ENCODE results near the gene GPR137.

Gene GPR137

DNA sequence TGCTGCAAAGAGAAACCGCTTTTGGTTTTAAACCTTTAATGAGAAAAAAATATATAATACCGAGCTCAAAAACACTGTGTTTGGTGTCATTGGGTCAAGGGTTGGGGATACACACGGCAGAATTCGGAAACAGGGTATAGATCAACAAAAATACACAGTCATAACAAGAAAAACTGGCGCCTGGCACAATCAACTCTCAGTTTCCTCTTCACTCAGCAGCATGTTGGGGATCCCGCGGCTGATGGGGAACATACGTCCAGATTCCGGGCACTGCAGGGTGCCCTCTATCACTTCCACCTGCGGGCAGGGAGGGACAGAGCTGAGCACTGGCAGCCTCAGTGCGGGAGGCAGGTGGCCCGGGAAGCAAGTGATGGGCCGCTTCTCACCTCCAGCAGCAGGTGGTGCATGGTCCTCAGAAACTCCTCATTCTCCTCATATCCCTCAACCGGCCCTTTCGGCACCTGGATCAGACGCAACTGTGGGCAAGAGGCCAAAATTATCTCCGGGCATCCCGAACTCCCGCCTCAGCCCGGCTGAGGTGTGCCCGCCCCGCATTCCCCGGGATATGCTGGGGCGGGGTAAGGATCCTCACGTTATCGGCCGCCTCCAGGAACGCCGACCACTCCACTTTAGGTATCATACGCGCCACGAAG is 31.1 kb downstream of the GPR137 start:
- CTCF ChIA-PET: interaction anchor here (1.2 to 4.5 kb wide), 12 partner anchors 9 to 45 kb away, joined by 4 to 71 read pairs (median 10); partner anchors contain the start of genes ESRRA and RPS6KA4
- DNase-seq (ENCODE audit: extremely low spot score): no peak
- no peak for TF ChIP-seq CTCF (IDR thresholded peaks at IDR 0.05; ENCODE audit: control extremely low read depth, extremely low read depth, low read depth, missing control alignments)
- POLR2A ChIA-PET: interaction anchor here (0.8 to 2.2 kb wide), 10 partner anchors 9 to 131 kb away, joined by 3 to 18 read pairs (median 7); partner anchors contain the start of genes ESRRA, FKBP2 and STIP1

DNA sequence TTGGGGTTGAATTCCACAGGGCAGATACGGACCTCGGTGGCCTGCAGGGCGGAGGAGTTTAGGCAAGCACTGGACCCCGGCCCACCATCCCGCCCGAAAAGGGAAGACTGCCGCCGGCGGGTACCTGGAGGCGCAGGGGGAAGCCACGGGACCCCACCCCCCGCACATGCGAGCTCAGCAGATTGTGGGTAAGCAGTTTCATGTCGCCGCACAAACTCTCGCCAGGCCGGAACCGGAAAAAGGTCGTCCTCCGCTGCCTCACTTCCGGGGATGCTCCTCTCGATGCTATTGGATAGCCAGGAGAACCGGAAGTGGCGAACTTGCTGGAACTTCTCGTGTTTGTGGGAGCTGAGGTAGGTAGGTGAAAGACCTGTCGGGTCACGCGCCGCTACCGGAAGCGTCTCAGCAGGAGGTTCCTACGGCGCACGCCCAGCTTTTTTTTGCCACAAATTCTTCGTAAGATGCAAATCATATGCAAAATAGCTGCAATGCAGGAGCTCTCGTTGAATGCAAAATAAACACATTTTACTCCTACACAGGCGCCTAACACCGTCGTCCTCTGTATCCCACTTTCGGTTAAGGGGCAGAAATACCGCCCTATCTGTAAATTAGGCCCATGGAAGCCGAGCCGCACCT is 31.8 kb downstream of the GPR137 start, which contains the start of gene TRMT112:
TRMT112 (minus strand) TSS at position 235 of the 636 bp plus-strand sequence; CDS start at position 202, 33 bp downstream.
- TF ChIP-seq CTCF (IDR thresholded peaks at IDR 0.05; ENCODE audit: control extremely low read depth, extremely low read depth, low read depth, missing control alignments): no peak
- POLR2A ChIA-PET: interaction anchor here (0.5 to 2.2 kb wide), 16 partner anchors 8 to 140 kb away, joined by 3 to 18 read pairs (median 6); partner anchors contain the start of genes ESRRA, FKBP2, STIP1 and VEGFB
- DNase-seq (ENCODE audit: extremely low spot score): peak; percentile 93
- CTCF ChIA-PET: interaction anchor here (0.7 to 4.5 kb wide), 18 partner anchors 10 to 165 kb away, joined by 3 to 71 read pairs (median 6); partner anchors contain the start of genes CCDC88B, ESRRA and RPS6KA4

DNA sequence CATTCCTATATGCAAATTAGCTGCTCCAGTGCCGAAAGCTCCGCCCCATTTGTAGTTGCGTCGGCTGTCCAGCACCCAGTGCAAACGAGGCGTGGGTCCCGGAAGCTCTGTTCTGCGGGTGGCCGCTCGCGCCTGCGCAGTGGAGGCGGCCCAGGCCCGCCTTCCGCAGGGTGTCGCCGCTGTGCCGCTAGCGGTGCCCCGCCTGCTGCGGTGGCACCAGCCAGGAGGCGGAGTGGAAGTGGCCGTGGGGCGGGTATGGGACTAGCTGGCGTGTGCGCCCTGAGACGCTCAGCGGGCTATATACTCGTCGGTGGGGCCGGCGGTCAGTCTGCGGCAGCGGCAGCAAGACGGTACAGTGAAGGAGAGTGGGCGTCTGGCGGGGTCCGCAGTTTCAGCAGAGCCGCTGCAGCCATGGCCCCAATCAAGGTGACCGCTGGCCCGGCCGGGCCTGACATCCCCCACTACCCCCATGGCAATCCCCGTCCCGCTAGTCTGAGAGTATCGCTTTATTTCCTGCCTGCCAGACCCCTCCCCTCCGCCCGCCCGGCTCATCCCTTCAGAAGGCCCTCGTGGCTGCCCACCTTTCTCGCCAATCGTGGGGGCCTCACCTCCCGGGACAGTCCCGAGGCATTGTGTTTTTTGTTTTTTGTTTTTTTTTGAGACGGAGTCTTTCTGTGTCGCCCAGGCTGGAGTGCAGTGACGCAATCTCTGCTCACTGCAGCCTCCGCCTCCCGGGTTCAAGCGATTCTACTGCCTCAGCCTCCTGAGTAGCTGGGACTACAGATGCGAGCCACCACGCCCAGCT is 32.5 kb downstream of the GPR137 start, which contains the start of gene PRDX5:
PRDX5 (plus strand) TSS at position 161 of the 805 bp plus-strand sequence; CDS start at position 256, 95 bp downstream.
- TF ChIP-seq CTCF (IDR thresholded peaks at IDR 0.05; ENCODE audit: control extremely low read depth, extremely low read depth, low read depth, missing control alignments): peak; percentile 63
- peak; percentile 97 for DNase-seq (ENCODE audit: extremely low spot score)
- ChIA-PET POLR2A (interaction anchor here (0.5 to 2.2 kb wide), 15 partner anchors 9 to 141 kb away, joined by 3 to 18 read pairs (median 6); partner anchors contain the start of genes ESRRA, FKBP2, STIP1 and VEGFB), CTCF (interaction anchor here (0.7 to 4.5 kb wide), 18 partner anchors 9 to 165 kb away, joined by 3 to 71 read pairs (median 6); partner anchors contain the start of genes CCDC88B, ESRRA and RPS6KA4)

DNA sequence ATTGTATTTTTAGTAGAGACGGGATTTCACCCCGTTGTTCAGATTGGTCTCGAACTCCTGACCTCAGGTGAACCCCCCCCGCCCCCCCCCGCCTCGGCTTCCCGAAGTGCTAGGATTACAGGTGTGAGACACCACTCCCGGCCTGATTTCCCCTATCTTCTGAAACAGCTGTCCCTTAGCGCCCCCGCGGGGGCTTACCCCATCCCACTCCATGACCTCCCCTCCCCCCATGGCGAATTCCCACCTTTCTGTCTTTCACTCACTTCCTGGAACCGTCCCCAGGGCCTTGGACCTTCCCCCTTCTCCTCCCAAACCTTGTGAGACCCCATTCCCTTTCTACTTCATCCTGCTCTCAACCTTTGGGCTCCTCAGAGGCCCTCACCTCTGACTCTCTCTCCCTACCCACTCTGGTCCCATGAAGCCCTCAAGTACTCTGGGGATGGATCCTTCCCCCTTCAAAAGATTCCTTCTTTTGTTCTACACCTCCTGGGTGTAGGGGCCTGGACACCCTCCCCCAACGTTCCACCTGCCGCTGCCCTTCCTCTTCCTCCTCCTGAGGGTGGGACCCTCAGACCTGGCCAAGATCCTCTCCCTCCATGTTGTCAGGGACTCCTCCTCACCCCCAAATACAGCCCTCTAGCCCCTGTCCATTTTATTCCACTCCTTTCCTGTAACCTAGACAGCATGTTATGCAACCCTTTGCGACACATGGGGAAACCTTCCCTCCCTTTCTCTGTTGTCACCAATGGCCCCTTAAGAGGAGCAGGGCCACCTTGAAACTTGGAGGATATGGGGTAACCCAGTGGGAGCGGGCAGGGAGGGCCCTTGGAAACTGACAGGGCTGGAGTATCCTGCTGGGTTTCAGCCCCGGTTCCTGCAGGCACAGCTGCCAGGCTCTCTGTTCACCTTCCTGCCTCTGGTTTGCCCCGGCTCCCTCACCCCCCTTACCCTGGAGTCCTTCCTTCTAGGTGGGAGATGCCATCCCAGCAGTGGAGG is 33.4 kb downstream of the GPR137 start:
- CTCF ChIA-PET: interaction anchor here (1.7 to 4.5 kb wide), 6 partner anchors 13 to 41 kb away, joined by 9 to 71 read pairs (median 24); partner anchors contain the start of genes ESRRA and RPS6KA4
- POLR2A ChIA-PET: interaction anchor here (1.6 to 2.2 kb wide), 3 partner anchors 13 to 16 kb away, joined by 10 to 18 read pairs (median 18); partner anchors contain the start of gene ESRRA
- DNase-seq (ENCODE audit: extremely low spot score): no peak
- no peak for TF ChIP-seq CTCF (IDR thresholded peaks at IDR 0.05; ENCODE audit: control extremely low read depth, extremely low read depth, low read depth, missing control alignments)

GRCh38 chr11:64320556-64320955 is 34.9 kb downstream of the GPR137 start:
- no peak for DNase-seq (ENCODE audit: extremely low spot score)
- POLR2A ChIA-PET: no interaction called here
- TF ChIP-seq CTCF (IDR thresholded peaks at IDR 0.05; ENCODE audit: control extremely low read depth, extremely low read depth, low read depth, missing control alignments): no peak
- CTCF ChIA-PET: no interaction called here
